BLaER1 treated with 17β-estradiol and CSF1 and Interleukin-3, amounts not matched to agents 10 nM and 100 nM (cell line): Measurements from ENCODE around the gene TTBK2.

Experiments
- H3K27ac ChIP-seq, 11 experiments: shearing (Covaris generic); formaldehyde crosslinking; 2 replicates each; pipeline ENCODE4 v1.8.1; 2022
- H3K27me3 ChIP-seq, 11 experiments: shearing (Covaris generic); formaldehyde crosslinking; 2 replicates each; pipeline ENCODE4 v1.8.1; 2022
- H3K36me3 ChIP-seq, 11 experiments: shearing (Covaris generic); formaldehyde crosslinking; 2 replicates each; pipeline ENCODE4 v1.8.1; 2022
- H3K4me1 ChIP-seq, 10 experiments: shearing (Covaris generic); formaldehyde crosslinking; 2 replicates each; pipeline ENCODE4 v1.8.1; 2022
- H3K4me2 ChIP-seq, 11 experiments: shearing (Covaris generic); formaldehyde crosslinking; 2 replicates each; pipeline ENCODE4 v1.8.1; 2022
- H3K4me3 ChIP-seq, 10 experiments: shearing (Covaris generic); formaldehyde crosslinking; 2 replicates each; pipeline ENCODE4 v1.8.1; 2022
- H3K9ac ChIP-seq, 11 experiments: shearing (Covaris generic); formaldehyde crosslinking; 2 replicates each; pipeline ENCODE4 v1.8.1; 2022
- H3K9me3 ChIP-seq, 11 experiments: shearing (Covaris generic); formaldehyde crosslinking; replicated peaks in 1 of 11; 2 replicates each; pipeline ENCODE4 v1.8.1; 2022
- H4K20me1 ChIP-seq, 11 experiments: shearing (Covaris generic); formaldehyde crosslinking; 2 replicates each; pipeline ENCODE4 v1.8.1; 2022
- Cebpa-rat ChIP-seq, 11 experiments: shearing (Covaris generic); IDR thresholded peaks; 2 replicates each; pipeline ENCODE4 v1.8.1; 2022

TTBK2 gene

GRCh38 chr15:42832576-42832975, 88.0 kb downstream of the TTBK2 start:
- no peak for TF ChIP-seq Cebpa-rat (IDR thresholded peaks at IDR 0.05)
- Histone ChIP-seq H3K36me3 (peaks cover 0 to 37% (median 25%) of the 10 kb centered on the region in 11 experiments; a peak in 17 of 22 replicates), H3K4me1 (no peaks in the 10 kb centered on the region), H4K20me1 (no peaks in the 10 kb centered on the region), H3K4me2 (no peak overlapping the region), H3K9ac (no peak overlapping the region), H3K27me3 (no peaks in the 10 kb centered on the region), H3K27ac (no peak overlapping the region), H3K9me3 (no peaks in the 10 kb centered on the region), H3K4me3 (no peak overlapping the region)

GRCh38 chr15:42826251-42826890, 94.2 kb downstream of the TTBK2 start:
- Histone ChIP-seq H3K27me3 (no peaks in the 10 kb centered on the region), H3K9me3 (peaks cover 0 to 5% (median 0%) of the 10 kb centered on the region in 11 experiments; a peak in 1 of 22 replicates), H3K27ac (no peak overlapping the region), H4K20me1 (no peaks in the 10 kb centered on the region), H3K4me2 (no peak overlapping the region), H3K4me3 (no peak overlapping the region), H3K9ac (no peak overlapping the region), H3K4me1 (no peaks in the 10 kb centered on the region; a peak in 1 of 20 replicates), H3K36me3 (peaks cover 17 to 67% (median 48%) of the 10 kb centered on the region in 11 experiments; a peak in 20 of 22 replicates)
- TF ChIP-seq Cebpa-rat (IDR thresholded peaks at IDR 0.05) = no peak

GRCh38 chr15:42825599-42825998, 95.0 kb downstream of the TTBK2 start:
- no peak overlapping the region for H3K9ac ChIP-seq
- peaks cover 21 to 67% (median 49%) of the 10 kb centered on the region in 11 experiments; a peak in 20 of 22 replicates for H3K36me3 ChIP-seq
- H3K9me3 ChIP-seq = peaks cover 0 to 5% (median 0%) of the 10 kb centered on the region in 11 experiments; a peak in 1 of 22 replicates
- no peaks in the 10 kb centered on the region for H3K27me3 ChIP-seq
- H3K4me1 ChIP-seq = no peaks in the 10 kb centered on the region; a peak in 1 of 20 replicates
- no peaks in the 10 kb centered on the region for H4K20me1 ChIP-seq
- TF ChIP-seq Cebpa-rat (IDR thresholded peaks at IDR 0.05) = no peak
- no peak overlapping the region for H3K4me3 ChIP-seq
- no peak overlapping the region for H3K27ac ChIP-seq
- H3K4me2 ChIP-seq = no peak overlapping the region

- Histone ChIP-seq H3K4me3 (no peak overlapping the region), H3K27ac (no peak overlapping the region), H3K4me2 (no peak overlapping the region), H3K27me3 (no peaks in the 10 kb centered on the region), H3K9ac (no peak overlapping the region), H3K36me3 (peaks cover 16 to 47% (median 28%) of the 10 kb centered on the region in 11 experiments; a peak in 21 of 22 replicates), H4K20me1 (no peaks in the 10 kb centered on the region), H3K9me3 (peaks cover 0 to 5% (median 0%) of the 10 kb centered on the region in 11 experiments; a peak in 1 of 22 replicates), H3K4me1 (no peaks in the 10 kb centered on the region; a peak in 1 of 20 replicates)
- TF ChIP-seq Cebpa-rat (IDR thresholded peaks at IDR 0.05) = no peak
Observed at GRCh38 chr15:42820811-42821210, 99.8 kb downstream of the TTBK2 start.

- Histone ChIP-seq H3K4me2 (no peak overlapping the region), H3K9me3 (peaks cover 0 to 5% (median 0%) of the 10 kb centered on the region in 11 experiments; a peak in 1 of 22 replicates), H3K4me3 (no peak overlapping the region), H3K36me3 (peaks cover 7 to 37% (median 21%) of the 10 kb centered on the region in 11 experiments; a peak in 19 of 22 replicates), H3K4me1 (no peaks in the 10 kb centered on the region; a peak in 1 of 20 replicates), H3K9ac (no peak overlapping the region), H3K27ac (no peak overlapping the region), H3K27me3 (no peaks in the 10 kb centered on the region), H4K20me1 (no peaks in the 10 kb centered on the region)
- TF ChIP-seq Cebpa-rat (IDR thresholded peaks at IDR 0.05) = no peak
Observed at GRCh38 chr15:42819786-42820185, 100.8 kb downstream of the TTBK2 start.

- TF ChIP-seq Cebpa-rat (IDR thresholded peaks at IDR 0.05) = no peak
- H3K9me3 ChIP-seq = no peaks in the 10 kb centered on the region
- H4K20me1 ChIP-seq = no peaks in the 10 kb centered on the region
- H3K27me3 ChIP-seq = no peaks in the 10 kb centered on the region
- peaks cover 17 to 60% (median 47%) of the 10 kb centered on the region in 11 experiments; a peak in 19 of 22 replicates for H3K36me3 ChIP-seq
- no peaks in the 10 kb centered on the region for H3K4me1 ChIP-seq
- no peak overlapping the region for H3K4me3 ChIP-seq
- no peak overlapping the region for H3K4me2 ChIP-seq
- H3K27ac ChIP-seq = no peak overlapping the region
- H3K9ac ChIP-seq = no peak overlapping the region
Observed at GRCh38 chr15:42811433-42811832, 109.1 kb downstream of the TTBK2 start.

GRCh38 chr15:42808913-42809312, 111.7 kb downstream of the TTBK2 start:
- Histone ChIP-seq H3K9ac (no peak overlapping the region), H3K9me3 (no peaks in the 10 kb centered on the region), H3K4me3 (no peak overlapping the region), H3K4me1 (no peaks in the 10 kb centered on the region), H3K4me2 (no peak overlapping the region), H3K27ac (no peak overlapping the region), H3K27me3 (no peaks in the 10 kb centered on the region), H4K20me1 (no peaks in the 10 kb centered on the region), H3K36me3 (peaks cover 21 to 81% (median 43%) of the 10 kb centered on the region in 11 experiments; a peak in 19 of 22 replicates)
- no peak for TF ChIP-seq Cebpa-rat (IDR thresholded peaks at IDR 0.05)

- Histone ChIP-seq H3K36me3 (peaks cover 43 to 93% (median 55%) of the 10 kb centered on the region in 11 experiments), H3K9ac (no peak overlapping the region), H3K4me3 (no peak overlapping the region), H3K9me3 (no peaks in the 10 kb centered on the region), H3K4me2 (no peak overlapping the region), H3K4me1 (no peaks in the 10 kb centered on the region), H4K20me1 (0 out of 22 replicates have a peak, but pooled peaks cover 0 to 4% (median 0%) of the 10 kb centered on the region in 11 experiments), H3K27me3 (no peaks in the 10 kb centered on the region), H3K27ac (no peak overlapping the region)
- TF ChIP-seq Cebpa-rat (IDR thresholded peaks at IDR 0.05) = no peak
Observed at GRCh38 chr15:42805266-42805665, 115.3 kb downstream of the TTBK2 start.

- Histone ChIP-seq H3K36me3 (peaks cover 38 to 89% (median 51%) of the 10 kb centered on the region in 11 experiments), H3K9me3 (no peaks in the 10 kb centered on the region), H4K20me1 (0 out of 22 replicates have a peak, but pooled peaks cover 0 to 4% (median 0%) of the 10 kb centered on the region in 11 experiments), H3K4me3 (no peak overlapping the region), H3K4me1 (no peaks in the 10 kb centered on the region), H3K27me3 (no peaks in the 10 kb centered on the region), H3K9ac (no peak overlapping the region), H3K27ac (no peak overlapping the region), H3K4me2 (no peak overlapping the region)
- no peak for TF ChIP-seq Cebpa-rat (IDR thresholded peaks at IDR 0.05)
Observed at GRCh38 chr15:42804739-42805138, 115.8 kb downstream of the TTBK2 start.
